Measurements from ENCODE around the gene COL11A2.

The COL11A2 gene

GRCh38 chr6:33193619-33194018, 1.4 kb upstream of the COL11A2 start:
- in situ Hi-C loops (cut with MboI; ENCODE audit: low sequenced_read_pairs): no loop called here

GRCh38 chr6:33192671-33193602, 670 bp upstream of the COL11A2 start:
- in situ Hi-C loops (cut with MboI; ENCODE audit: low sequenced_read_pairs): no loop called here

GRCh38 chr6:33191383-33192104, 723 bp downstream of the COL11A2 start:
- in situ Hi-C loops (cut with MboI; ENCODE audit: low sequenced_read_pairs): no loop called here

- in situ Hi-C loops (cut with MboI; ENCODE audit: low sequenced_read_pairs): no loop called here
Observed at GRCh38 chr6:33190504-33191107, 1.7 kb downstream of the COL11A2 start.

- in situ Hi-C loops (cut with MboI; ENCODE audit: low sequenced_read_pairs): no loop called here
Observed at GRCh38 chr6:33189625-33190448, 2.4 kb downstream of the COL11A2 start.

GRCh38 chr6:33189164-33189563, 3.1 kb downstream of the COL11A2 start:
- in situ Hi-C loops (cut with MboI; ENCODE audit: low sequenced_read_pairs): no loop called here

DNA sequence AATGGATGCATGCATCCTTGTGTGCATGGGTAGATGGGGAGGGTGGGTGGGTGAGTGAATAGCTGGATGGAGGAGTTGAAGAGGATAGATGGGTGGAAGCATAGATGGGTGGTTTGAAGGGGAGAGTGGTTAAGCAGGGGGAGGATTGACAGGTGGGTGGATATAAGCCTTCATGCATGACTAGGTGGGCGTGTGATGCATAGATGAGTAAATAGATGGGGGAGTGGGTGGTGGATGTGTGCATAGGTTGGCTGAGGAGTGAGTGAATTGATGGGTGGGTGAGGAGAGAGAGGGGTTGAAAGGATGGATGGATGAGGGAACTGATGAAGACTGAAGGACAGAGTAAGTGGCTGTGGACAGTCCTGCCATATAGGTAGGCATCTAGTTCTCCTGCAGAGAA, 4.5 kb downstream of the COL11A2 start:
- in situ Hi-C loops (cut with MboI; ENCODE audit: low sequenced_read_pairs): no loop called here

DNA sequence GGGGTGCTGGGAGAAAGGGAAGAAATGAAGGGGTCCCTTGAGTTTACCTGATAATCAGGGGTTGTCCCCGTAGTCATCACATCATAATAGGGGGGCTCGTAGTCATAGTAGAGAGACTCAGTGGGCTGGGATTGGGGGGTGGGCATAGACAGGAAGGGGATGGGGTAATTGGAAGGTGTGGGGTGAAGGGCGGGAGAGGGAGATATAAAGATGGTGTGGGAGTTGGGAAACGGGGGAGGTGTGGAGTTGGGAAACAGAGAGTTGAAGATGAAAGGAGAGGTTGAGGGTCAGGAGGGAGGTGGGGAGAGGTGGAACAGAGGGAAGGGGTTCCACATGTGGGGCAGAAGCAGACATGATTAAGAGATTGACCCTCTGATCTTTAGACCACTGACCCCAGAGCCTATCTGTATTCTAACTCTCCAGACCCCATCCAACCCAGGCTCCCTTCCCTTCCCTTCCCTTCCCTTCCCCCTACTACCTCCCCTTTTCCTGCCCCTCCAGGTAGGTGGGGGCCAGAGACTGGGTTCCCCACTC, 6.5 kb downstream of the COL11A2 start:
- in situ Hi-C loops (cut with MboI; ENCODE audit: low sequenced_read_pairs): no loop called here

DNA sequence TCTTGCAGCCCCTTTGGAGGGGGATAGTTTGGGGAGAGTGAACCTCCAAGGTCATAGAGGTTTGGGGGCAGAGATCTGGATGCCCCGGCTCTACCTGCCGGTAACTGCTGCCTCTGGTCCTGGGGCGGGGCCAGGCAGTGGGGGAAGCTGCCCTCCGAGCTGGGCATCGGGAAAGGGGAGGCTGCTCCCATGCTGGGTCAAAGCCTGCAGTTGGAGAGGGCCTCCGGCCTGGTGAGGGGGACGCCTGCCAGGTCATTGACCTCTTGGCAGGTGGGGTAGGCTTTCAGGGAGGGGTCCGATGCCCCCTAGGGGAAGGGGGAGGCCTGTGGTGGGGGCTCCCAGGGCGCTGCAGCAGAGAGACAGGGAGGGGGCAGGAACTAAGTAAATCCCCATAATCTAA, 7.1 kb downstream of the COL11A2 start:
- in situ Hi-C loops (cut with MboI; ENCODE audit: low sequenced_read_pairs): no loop called here

GRCh38 chr6:33183071-33183683, 9.1 kb downstream of the COL11A2 start:
- in situ Hi-C loops (cut with MboI; ENCODE audit: low sequenced_read_pairs): no loop called here

DNA sequence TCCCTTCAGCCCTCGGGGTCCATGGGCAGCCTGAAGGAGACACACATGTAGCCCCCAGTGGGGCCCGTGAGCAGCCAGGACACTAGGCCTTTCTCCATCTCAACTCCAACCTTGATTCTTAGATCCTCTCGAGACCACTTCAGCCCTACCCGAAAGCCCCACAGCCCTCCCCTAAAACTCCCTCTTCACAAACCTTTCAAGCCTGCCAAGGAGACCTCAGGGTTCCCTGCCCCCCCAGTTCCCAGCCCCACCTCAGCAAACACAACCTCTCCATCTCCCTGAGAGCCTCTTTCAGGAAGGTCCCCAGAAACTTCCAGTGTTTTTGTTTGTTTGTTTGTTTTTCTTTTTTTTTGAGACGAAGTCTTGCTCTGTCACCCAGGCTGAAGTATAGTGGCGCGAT, 11.1 kb downstream of the COL11A2 start:
- in situ Hi-C loops (cut with MboI; ENCODE audit: low sequenced_read_pairs): no loop called here

DNA sequence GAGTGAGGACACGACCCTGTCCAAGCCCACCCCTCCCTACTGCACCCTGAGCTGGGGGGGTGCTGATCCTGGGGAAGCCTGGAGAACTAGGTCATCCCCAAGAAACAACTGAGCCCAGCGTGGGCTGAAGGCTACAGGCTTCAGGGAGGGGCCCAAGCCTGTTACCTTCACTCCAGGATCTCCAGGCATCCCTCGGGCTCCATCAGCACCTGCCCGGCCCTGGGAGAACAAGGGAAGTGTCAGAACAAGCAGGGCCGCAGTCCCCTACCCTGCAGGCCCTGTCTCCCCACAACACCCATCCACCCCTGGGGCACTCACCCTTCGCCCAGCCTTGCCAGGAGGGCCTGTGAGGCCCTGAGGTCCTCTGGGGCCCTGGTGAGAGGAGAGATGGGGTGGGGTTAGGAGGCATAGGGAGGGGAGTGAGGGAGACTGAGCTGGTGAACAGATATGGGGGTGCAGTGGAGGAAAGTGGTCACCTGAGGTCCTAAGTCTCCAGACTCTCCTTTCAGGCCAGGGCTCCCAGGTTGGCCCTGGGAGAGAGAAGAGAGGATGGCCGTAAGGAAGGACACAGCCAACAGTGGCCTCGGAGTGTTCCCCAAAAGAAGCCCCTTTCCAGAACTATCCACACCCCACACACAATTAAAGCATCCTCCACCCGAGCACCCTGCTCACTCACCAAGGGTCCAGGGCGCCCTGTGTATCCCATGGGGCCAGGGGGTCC, 13.4 kb downstream of the COL11A2 start:
- in situ Hi-C loops (cut with MboI; ENCODE audit: low sequenced_read_pairs): no loop called here

DNA sequence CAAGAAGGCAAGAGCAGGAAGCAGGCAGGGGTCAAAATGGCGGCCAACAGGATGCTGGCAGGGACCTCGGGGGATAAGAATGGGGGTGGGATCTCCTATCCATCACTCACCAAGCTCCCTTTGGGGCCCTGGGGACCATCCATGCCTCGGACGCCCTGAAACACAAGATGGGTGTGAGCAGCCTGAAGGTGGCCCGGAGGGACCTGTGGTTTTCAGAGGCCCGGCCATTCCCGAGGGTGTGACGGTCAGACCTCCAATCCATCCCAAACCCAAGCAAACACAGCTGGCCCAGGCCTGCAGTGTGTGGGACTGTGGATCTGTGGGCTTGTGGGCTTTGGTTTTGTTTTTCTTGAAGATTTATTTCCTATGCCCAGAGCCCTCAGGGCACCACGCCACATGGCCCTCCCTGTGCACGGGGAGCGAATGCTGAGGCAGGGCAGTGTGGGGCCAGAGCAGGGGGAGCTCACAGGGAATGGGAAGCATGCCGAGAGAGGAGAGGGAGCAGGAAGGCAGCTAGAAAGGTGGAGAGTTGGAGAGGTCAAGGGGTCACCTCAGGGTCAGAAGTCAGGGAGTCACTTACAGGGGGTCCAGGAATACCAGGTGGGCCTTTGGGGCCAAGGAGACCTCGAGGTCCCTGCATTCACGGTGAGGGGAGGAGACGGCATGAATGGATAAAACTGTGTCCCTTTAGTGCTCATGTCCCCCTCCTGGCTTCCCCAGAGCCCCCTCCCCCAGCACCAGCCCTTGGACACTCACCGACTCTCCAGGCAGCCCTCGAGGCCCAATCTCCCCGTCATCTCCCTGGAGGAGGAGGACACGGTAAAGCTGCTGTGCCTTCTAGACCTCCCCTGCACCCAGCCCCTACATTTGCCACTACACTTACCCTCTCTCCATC, 14.5 kb downstream of the COL11A2 start:
- in situ Hi-C loops (cut with MboI; ENCODE audit: low sequenced_read_pairs): no loop called here

DNA sequence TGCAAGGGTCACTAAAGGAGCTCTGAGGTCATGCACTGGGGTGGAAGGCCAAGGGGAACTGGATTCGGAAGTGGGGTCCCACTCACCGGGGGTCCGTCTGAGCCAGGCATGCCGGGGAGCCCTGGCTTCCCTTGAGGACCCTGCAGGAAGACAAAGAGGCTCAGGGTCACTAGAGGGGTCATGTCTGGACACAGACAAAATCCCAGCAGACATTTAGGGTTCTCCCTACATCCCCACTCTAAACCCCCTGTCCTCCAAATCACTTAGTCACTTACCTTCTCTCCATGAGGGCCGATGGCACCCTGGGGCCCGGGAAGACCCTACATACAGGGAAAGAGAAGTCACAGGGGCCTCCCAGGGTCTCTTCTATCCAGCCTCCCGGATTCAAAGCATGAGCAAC, 15.4 kb downstream of the COL11A2 start:
- in situ Hi-C loops (cut with MboI; ENCODE audit: low sequenced_read_pairs): no loop called here

- in situ Hi-C loops (cut with MboI; ENCODE audit: low sequenced_read_pairs): no loop called here
Observed at GRCh38 chr6:33175436-33176069, 16.7 kb downstream of the COL11A2 start.

- in situ Hi-C loops (cut with MboI; ENCODE audit: low sequenced_read_pairs): no loop called here
Observed at GRCh38 chr6:33174784-33175183, 17.5 kb downstream of the COL11A2 start.

DNA sequence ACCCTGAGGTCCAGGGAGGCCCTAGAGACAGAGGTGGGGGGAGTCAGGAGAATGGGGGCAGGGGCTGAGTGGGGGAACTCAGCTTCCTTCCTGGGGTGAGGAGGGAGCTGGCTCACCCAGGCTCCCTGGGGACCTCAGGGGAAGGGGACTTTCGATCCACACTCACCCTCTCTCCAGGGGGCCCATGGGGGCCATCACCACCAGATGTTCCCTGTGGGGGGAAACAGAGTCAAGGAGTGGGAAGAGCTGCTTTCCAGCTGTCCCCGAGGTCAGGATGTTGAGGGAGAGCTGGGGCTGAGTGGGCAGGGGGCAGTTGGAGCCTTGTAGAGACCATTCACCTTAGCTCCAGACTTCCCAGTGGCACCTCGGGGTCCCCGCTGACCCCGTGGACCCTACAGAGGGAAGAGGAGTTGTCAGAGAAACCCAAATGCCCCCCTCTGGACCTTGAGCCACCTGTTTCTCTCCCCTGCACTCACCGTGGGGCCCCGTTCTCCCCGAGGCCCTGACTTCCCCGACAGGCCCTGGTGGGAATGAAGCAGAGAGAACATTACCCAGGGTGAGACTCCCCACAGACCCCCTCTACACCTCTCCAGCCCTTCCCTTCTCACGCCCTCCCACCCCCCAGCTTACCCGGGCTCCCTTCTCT, 18.6 kb downstream of the COL11A2 start:
- in situ Hi-C loops (cut with MboI; ENCODE audit: low sequenced_read_pairs): no loop called here

Measured in hTERT RPE-1 (cell line).